Cardiac muscle cell (in vitro differentiated cells and primary cell): ENCODE data around the gene CHPF2. TPM values are rescaled to one million over a fixed set of nuclear protein-coding genes. Genes with fewer than 3 reads are reported as not detected.

Source experiments
- DNase-seq, 2 donors: peaks; one replicate each; pipeline versions ENCODE4 v3.0.0 to v3.0.0-alpha.2; 2010 to 2017; ENCODE audit warnings: low read depth in 1 of 2, low spot score in 1 of 2
- H3K27ac ChIP-seq: fragments of 200-600 bp; sonication (generic); 2 replicates; pipeline ENCODE4 v1.5.1; 2016
- H3K27me3 ChIP-seq: fragments of 200-600 bp; sonication (generic); 2 replicates; pipeline ENCODE4 v1.6.0; 2016; ENCODE audit warnings: control low read depth
- H3K36me3 ChIP-seq: fragments of 200-600 bp; sonication (generic); 2 replicates; pipeline ENCODE4 v1.5.1; 2016; ENCODE audit warnings: control low read depth
- H3K4me1 ChIP-seq: fragments of 200-600 bp; sonication (generic); 2 replicates; pipeline ENCODE4 v1.8.1; 2017; ENCODE audit warnings: low read depth, mild to moderate bottlenecking, mixed run types
- H3K4me3 ChIP-seq: fragments of 200-600 bp; sonication (generic); 2 replicates; pipeline ENCODE4 v1.5.1; 2016; ENCODE audit warnings: mild to moderate bottlenecking
- H3K9me3 ChIP-seq: fragments of 200-600 bp; sonication (generic); 2 replicates; pipeline ENCODE4 v1.5.1; 2017; ENCODE audit warnings: low read depth, mild to moderate bottlenecking, control low read depth
- polyA plus RNA-seq: library from polyadenylated mRNA; unstranded; fragments of >200 nt; fragmentation: Nextera tagmentation; extraction: Ambion mirVana; gene quantifications from 2 replicates; pipeline ENCODE4 v1.2.1, GENCODE V29; 2016
- total RNA-seq: library from RNA; depleted of rRNA; stranded (reverse); fragments of >200 nt; gene quantifications from 2 replicates; pipeline ENCODE4 v1.2.3, GENCODE V29; 2016
- TF ChIP-seq, protein P1 (sequence below): IDR thresholded peaks from 2 replicates; pipeline ENCODE4 v1.5.1; 2012; ENCODE audit warnings: low read depth, mild to moderate bottlenecking, low read length

The CHPF2 gene
- total and polyA plus RNA-seq, 2 experiments from 2014 or later = 31.7 to 37.0 TPM

DNA sequence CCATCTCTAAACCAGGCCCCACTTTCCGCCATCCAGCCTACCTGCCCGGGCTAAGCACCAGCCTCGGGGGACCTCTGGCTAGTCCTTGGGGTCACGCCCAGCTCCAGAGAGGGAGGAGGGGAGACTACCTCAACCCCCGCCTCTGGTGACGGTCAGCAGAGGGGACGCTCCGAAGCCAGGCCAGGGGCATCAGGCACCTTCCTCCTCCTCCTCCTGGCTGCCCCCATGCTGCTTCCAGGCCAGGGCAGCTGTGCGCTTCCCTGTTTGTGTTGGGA, 20.2 kb downstream of the CHPF2 start:
- no peak for DNase-seq
- TF ChIP-seq, protein P1, sequence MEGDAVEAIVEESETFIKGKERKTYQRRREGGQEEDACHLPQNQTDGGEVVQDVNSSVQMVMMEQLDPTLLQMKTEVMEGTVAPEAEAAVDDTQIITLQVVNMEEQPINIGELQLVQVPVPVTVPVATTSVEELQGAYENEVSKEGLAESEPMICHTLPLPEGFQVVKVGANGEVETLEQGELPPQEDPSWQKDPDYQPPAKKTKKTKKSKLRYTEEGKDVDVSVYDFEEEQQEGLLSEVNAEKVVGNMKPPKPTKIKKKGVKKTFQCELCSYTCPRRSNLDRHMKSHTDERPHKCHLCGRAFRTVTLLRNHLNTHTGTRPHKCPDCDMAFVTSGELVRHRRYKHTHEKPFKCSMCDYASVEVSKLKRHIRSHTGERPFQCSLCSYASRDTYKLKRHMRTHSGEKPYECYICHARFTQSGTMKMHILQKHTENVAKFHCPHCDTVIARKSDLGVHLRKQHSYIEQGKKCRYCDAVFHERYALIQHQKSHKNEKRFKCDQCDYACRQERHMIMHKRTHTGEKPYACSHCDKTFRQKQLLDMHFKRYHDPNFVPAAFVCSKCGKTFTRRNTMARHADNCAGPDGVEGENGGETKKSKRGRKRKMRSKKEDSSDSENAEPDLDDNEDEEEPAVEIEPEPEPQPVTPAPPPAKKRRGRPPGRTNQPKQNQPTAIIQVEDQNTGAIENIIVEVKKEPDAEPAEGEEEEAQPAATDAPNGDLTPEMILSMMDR = no peak
- Histone ChIP-seq H3K4me1 (peaks cover 34% of the 10 kb centered on the region), H3K9me3 (no peaks in the 10 kb centered on the region), H3K27me3 (no peaks in the 10 kb centered on the region), H3K36me3 (peaks cover 4% of the 10 kb centered on the region), H3K4me3 (peak overlapping the region; percentile 36), H3K27ac (peak overlapping the region; percentile 96)

DNA sequence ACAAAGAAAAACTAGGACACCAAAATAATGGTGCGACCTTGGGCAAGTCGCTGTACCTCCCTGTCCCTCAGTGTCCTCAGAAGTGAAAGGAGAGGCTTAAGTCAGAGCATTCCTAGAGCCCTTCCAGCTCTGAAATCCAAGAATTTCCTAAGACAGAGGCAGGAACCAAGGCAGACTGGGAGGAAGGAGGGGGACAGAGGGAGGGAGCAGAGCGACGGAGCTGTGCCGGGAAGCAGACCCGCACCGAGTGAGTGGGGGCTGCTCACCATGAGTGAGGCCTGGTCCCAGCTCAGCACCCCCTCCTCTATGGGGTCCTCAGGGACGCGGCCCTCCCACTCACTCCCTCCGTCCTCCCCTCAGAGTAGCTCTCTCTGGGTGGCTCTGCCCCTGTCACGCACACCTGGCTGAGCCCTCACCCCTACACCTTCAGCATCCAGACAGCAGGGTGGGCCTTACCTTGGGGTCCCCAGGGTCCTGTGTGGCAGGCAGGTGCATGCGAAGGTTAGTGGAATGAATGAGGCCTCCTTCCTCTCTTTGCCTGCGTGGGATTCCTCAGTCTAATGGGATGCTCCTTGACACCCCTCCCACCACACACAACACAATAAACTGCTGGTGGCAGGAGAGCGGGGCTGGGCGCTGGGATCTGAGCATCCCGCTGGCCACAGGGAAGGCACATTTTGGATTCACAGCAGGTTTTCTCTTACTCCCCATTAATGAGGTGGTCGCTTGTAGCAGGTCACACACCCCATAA, 20.9 kb downstream of the CHPF2 start:
- Histone ChIP-seq H3K27ac (peak overlapping the region; percentile 96), H3K9me3 (no peaks in the 10 kb centered on the region), H3K27me3 (no peaks in the 10 kb centered on the region), H3K36me3 (peaks cover 4% of the 10 kb centered on the region), H3K4me3 (no peak overlapping the region), H3K4me1 (peaks cover 34% of the 10 kb centered on the region)
- no peak for DNase-seq
- TF ChIP-seq, protein P1 = no peak

DNA sequence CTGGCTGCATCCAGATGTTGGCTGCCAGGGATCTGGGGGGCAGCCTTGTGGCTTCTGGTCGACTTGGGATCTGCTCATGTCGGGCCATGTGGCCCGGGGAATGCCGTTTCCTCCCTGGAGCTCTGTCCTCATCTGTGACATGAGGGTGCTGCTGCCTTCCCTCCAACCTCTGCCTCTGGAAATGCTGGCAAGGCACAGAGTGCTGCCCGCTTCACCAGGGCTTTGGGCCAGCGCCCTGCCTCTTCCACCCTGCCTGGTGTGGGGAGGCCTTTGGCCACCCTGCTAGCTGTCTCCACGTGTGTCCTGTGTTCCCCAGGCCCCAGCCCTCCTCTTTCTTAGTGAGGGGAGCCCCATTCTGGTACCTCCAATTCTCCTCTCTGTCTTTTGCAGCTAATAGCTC, 22.0 kb downstream of the CHPF2 start:
- Histone ChIP-seq H3K36me3 (no peaks in the 10 kb centered on the region), H3K27me3 (no peaks in the 10 kb centered on the region), H3K4me3 (no peak overlapping the region), H3K4me1 (peaks cover 34% of the 10 kb centered on the region), H3K27ac (no peak overlapping the region), H3K9me3 (no peaks in the 10 kb centered on the region)
- DNase-seq = no peak
- TF ChIP-seq, protein P1 = no peak

DNA sequence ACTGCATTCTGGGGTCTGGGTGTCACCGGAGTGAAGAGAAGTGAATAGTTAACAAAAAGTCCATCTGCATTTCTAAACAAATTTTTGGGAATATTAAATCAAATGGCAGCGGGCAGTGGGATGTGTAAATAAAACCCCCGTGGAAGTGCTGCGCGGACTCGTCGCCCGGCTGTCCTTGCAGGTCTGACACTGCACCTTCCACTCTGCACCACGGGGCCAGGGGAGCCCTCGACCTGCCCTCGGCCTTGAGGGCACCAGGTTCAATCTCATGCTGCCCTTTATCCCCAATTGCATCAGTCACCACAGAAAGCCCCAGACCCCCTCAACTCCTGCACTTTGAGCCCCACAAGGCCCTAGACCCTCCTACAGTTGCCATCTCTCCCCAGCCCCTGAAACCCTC, 22.6 kb downstream of the CHPF2 start:
- H3K36me3 ChIP-seq = no peaks in the 10 kb centered on the region
- TF ChIP-seq, protein P1 = no peak
- H3K27me3 ChIP-seq = no peaks in the 10 kb centered on the region
- no peaks in the 10 kb centered on the region for H3K9me3 ChIP-seq
- DNase-seq = no peak
- H3K4me3 ChIP-seq = no peak overlapping the region
- peaks cover 28% of the 10 kb centered on the region for H3K4me1 ChIP-seq
- no peak overlapping the region for H3K27ac ChIP-seq

DNA sequence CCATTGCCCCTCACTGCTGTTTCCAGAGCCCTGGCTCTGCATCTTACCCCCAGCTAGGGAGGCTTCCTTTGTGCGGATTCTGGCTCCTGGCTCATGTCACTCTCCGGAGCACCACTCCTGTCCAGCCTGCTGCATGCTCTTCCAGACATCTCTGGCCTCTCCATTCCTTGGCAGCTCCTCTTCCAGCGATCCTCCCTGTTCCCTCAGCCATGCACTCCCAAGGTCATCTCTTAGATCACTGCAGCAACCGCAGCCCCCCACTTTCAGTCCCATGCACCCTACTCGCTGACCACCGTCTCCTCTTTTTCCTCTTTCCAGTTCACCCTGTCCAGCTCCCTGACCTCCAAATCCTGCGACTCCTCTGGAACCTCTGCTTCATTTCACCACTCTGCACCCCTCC, 23.1 kb downstream of the CHPF2 start:
- Histone ChIP-seq H3K27ac (no peak overlapping the region), H3K9me3 (no peaks in the 10 kb centered on the region), H3K4me3 (no peak overlapping the region), H3K36me3 (no peaks in the 10 kb centered on the region), H3K27me3 (no peaks in the 10 kb centered on the region), H3K4me1 (peaks cover 23% of the 10 kb centered on the region)
- TF ChIP-seq, protein P1 = no peak
- DNase-seq = no peak
